DOHH2 (cell line): ENCODE results near the gene SLC6A8.

Experiments used
- CTCF ChIP-seq: fragments of 200-600 bp; sonication (generic); IDR thresholded peaks from one replicate; pipeline ENCODE4 v1.5.1; 2014; ENCODE audit warnings: antibody characterized with exemption, mild to moderate bottlenecking, low read depth, low read length; ENCODE audit not compliant: poor library complexity, severe bottlenecking
- EZH2phosphoT487 ChIP-seq: fragments of 200-600 bp; sonication (generic); IDR thresholded peaks from 2 replicates; pipeline ENCODE4 v1.6.1; 2017; ENCODE audit warnings: borderline replicate concordance, mild to moderate bottlenecking, antibody characterized with exemption, low read length, moderate library complexity, mixed read lengths

- TF ChIP-seq CTCF (no peak), EZH2phosphoT487 (no peak)
Measured at GRCh38 chrX:153727123-153727931, 39.6 kb downstream of the SLC6A8 start.
